Measurements from ENCODE around the gene SPRED1.
"Not testable (repeated sequence)": the region's sequence is repeated elsewhere in the genome, so short reads cannot be mapped to it uniquely, and the experiment has no call there.

Gene SPRED1

GRCh38 chr15:38229705-38230310 is 22.8 kb upstream of the SPRED1 start:
- no peak for DNase-seq (ENCODE audit: low read depth, low spot score)
- H3K27ac ChIP-seq = no peak overlapping the region

GRCh38 chr15:38231436-38231835 is 21.2 kb upstream of the SPRED1 start:
- DNase-seq (ENCODE audit: low read depth, low spot score) = no peak
- H3K27ac ChIP-seq = no peak overlapping the region

DNA sequence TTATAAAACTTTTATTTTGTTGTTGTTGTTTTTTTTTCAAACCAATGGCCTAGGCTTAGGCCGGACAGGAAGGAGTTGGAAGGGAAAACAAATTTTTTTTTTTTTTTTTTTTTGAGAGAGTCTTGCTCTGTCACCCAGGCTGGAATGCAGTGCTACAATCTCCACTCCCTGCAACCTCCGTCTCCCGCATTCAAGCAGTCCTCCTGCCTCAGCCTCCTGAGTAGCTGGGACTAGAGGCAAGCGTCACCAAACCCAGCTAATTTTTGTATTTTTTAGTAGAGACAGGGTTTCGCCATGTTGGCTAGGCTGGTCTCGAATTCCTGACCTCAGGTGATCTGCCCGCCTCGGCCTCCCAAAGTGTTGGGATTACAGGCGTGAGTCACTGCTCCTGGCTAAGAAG is 15.6 kb upstream of the SPRED1 start:
- H3K27ac ChIP-seq; DNase-seq (ENCODE audit: low read depth, low spot score): not testable (repeated sequence)

GRCh38 chr15:38238311-38238710 is 14.3 kb upstream of the SPRED1 start:
- H3K27ac ChIP-seq = no peak overlapping the region
- DNase-seq (ENCODE audit: low read depth, low spot score) = no peak

- DNase-seq (ENCODE audit: low read depth, low spot score) = no peak
- H3K27ac ChIP-seq = no peak overlapping the region
Observed at GRCh38 chr15:38242055-38242454, 10.6 kb upstream of the SPRED1 start.

GRCh38 chr15:38243278-38244055 is 9.2 kb upstream of the SPRED1 start:
- no peak for DNase-seq (ENCODE audit: low read depth, low spot score)
- no peak overlapping the region for H3K27ac ChIP-seq

DNA sequence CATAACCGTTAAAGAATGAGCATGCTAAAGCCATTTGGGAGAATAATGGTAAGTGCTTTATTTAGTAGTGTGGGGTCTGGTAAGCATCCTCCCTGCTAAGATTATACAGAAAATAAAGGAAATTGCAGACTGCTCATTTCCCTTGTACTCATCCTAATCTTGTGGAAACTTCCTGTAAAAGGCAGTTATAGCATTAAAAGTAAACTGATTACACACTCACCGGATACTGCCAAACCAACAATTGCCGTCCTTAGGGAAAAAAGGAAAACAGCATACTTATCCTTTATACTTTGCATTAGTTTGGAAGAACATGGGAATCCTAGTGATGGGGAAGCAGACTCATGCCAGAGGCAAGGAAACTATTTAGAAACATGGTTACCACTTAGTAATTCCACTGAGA is 5.3 kb upstream of the SPRED1 start:
- H3K27ac ChIP-seq = no peak overlapping the region
- no peak for DNase-seq (ENCODE audit: low read depth, low spot score)

- peak overlapping the region; percentile 94 for H3K27ac ChIP-seq
- DNase-seq (ENCODE audit: low read depth, low spot score) = no peak
Observed at GRCh38 chr15:38253351-38253781, 730 bp downstream of the SPRED1 start.

DNA sequence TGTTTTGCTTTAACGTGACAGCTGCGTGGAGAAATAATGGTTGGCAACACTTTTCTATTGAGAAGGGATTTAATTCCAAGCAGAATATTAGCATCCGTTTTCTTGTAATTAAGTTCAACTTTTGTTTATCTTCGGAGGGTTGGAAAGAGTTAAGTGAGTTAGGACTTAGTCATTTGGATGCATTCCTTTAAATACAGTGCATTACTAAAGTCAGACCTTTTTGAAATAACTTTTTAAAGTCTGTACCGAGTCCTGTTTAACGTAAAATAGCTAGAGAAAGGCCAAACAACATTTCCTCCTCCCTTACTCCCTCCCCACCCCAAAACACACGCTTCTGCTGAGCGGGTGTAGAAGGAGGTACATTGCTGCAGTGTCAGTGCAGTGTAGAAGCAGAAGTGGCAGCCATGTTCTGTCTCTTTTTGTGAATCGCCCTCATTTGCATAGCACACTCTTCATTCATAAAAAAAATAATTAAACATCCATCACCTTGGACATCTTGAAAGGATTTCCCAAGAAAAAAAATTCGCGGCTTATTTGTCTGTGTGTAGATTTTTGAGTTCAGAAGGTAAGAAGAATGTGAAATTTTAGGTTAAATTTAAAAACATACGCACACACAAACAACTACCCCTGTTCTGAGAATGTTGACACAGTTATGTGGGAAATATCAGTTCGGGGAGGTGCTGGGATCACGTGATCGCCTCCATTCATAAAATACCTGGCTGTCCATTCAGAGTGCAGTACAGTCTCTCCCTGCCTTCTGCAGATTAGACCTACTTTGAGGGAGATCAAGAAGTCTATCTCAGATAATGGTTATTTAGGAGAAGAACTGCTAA is 1.6 kb downstream of the SPRED1 start:
- H3K27ac ChIP-seq = peak overlapping the region; percentile 94
- no peak for DNase-seq (ENCODE audit: low read depth, low spot score)

DNA sequence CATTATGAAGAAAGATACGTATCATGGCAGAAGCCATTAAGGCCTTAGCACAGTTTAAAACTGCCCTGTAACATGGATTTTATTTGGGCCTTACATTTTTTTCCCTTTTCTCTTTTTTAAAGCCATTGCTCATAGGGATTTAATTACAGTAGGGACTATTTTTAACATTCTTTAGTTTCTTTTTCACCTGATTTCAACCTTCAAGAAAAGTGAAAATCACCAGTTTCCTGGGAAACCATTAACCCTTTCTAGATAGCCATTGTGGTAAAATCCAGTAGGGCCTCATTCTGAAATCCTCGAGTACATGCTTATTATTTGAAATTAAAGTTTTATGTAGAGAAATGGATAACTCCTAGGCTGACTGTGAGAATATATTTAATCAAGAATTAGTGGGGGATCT is 3.1 kb downstream of the SPRED1 start:
- peak overlapping the region; percentile 94 for H3K27ac ChIP-seq
- no peak for DNase-seq (ENCODE audit: low read depth, low spot score)

- no peak overlapping the region for H3K27ac ChIP-seq
- no peak for DNase-seq (ENCODE audit: low read depth, low spot score)
Observed at GRCh38 chr15:38257676-38258075, 5.0 kb downstream of the SPRED1 start.

- no peak for DNase-seq (ENCODE audit: low read depth, low spot score)
- no peak overlapping the region for H3K27ac ChIP-seq
Observed at GRCh38 chr15:38259134-38259533, 6.5 kb downstream of the SPRED1 start.

GRCh38 chr15:38260077-38260476 is 7.4 kb downstream of the SPRED1 start:
- no peak overlapping the region for H3K27ac ChIP-seq
- DNase-seq (ENCODE audit: low read depth, low spot score) = no peak

DNA sequence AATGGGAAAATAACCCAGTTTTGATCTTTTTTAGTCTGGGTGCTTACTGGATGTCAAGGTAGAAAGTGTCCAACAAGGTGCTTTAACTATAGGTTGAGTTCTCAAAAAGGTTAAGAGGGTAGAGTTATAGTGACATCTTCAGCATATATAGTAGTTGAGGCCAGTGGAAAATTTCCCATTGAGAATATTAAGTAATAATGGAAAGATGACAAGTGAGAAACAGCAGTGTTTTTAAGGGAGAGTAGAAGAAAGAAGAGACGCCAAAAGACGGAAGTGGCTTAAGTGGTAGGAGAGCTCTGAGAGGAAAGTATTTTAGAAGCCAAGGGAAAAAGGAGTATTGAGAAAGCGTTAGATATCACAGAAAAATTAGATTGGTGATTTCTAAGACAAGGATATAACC is 10.6 kb downstream of the SPRED1 start:
- H3K27ac ChIP-seq = no peak overlapping the region
- DNase-seq (ENCODE audit: low read depth, low spot score) = no peak

- no peak for DNase-seq (ENCODE audit: low read depth, low spot score)
- no peak overlapping the region for H3K27ac ChIP-seq
Observed at GRCh38 chr15:38263996-38264395, 11.4 kb downstream of the SPRED1 start.

DNA sequence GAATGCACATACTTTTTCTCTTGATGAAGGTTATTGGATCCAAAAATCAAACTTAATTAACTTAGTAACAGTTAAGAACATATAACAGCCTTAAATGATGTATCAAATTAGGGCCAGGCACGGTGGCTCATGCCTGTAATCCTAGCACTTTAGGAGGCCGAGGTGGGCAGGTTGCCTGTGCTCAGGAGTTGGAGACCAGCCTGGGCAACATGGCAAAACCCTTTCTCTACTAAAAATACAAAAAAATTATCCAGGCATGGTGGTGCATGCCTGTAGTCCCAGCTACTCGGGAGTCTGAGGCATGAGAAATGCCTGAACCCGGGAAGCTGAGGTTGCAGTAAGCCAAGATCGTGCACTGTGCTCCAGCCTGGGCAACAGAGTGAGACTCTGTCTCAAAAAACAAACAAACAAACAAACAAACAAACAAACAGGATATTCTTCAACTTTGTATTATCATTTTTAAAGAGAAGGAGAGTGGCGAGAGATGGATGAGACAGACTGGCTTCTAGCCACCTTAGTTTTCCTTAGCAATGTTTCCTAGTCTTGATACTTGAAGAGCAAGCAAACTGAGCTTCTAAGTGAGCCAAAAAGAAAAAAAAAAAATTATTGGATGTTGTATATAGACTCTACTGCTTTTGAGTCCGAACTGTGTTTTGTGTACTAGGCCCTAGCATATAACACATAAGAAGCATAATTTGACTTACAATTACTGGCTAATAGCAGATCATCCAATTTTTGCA is 13.8 kb downstream of the SPRED1 start:
- no peak for DNase-seq (ENCODE audit: low read depth, low spot score)
- no peak overlapping the region for H3K27ac ChIP-seq

DNA sequence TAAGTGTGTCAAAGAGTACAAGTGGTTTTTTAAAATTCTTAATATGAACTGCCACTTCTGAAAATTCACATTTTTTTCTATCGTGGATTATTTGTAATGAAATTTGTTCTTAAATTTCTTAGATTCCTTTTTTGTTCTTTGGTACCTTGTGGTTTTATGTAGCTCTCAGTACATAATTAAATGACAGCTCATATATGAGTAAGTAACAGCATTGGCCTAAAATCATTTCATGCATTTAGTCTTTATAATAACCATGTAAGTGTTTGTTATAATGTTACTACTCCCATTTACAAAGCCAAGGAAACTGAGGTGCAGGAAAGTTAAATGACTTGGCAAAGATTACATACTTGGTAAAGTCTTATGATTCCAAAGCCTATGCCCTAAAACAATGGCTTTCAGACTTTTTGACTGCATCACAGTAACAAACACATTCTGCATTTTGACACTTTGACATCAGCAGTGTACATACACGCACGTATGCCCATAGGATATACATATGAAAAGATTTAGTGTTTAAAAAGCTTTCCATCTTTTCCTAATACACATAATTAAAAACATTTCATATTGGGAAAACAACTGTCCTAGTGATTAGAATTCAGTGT is 14.9 kb downstream of the SPRED1 start:
- DNase-seq (ENCODE audit: low read depth, low spot score) = no peak
- H3K27ac ChIP-seq = no peak overlapping the region

DNA sequence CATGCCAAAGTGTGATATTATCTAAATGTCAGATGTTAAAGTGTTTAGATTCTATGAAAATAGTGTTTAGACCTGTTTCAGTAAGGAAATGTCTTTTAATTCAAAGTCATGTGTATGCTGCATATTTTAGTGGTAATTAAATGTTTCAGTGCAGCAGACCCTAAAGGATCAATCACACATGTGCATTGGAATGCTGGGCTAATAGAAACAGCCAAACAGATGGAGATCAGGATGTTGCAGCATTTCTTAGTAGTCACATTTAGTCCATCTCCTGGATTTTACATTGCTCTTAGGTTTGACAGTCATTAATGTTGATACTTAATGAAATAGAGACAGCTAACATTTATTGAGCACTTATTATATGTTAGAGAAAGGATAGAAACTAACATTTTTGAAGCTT is 18.5 kb downstream of the SPRED1 start:
- H3K27ac ChIP-seq = no peak overlapping the region
- DNase-seq (ENCODE audit: low read depth, low spot score) = no peak

- DNase-seq (ENCODE audit: low read depth, low spot score) = no peak
Observed at GRCh38 chr15:38271895-38272294, 19.3 kb downstream of the SPRED1 start.

GRCh38 chr15:38272431-38272830 is 19.8 kb downstream of the SPRED1 start:
- not testable (repeated sequence) for H3K27ac ChIP-seq

More at GRCh38 chr15:38271895-38272294, 19.3 kb downstream of the SPRED1 start:
- H3K27ac ChIP-seq = no peak overlapping the region

More at GRCh38 chr15:38272431-38272830, 19.8 kb downstream of the SPRED1 start:
- not testable (repeated sequence) for DNase-seq (ENCODE audit: low read depth, low spot score)

Data from epithelial cell of prostate (primary cell).